ENCODE results near the gene CFC1B.
"Not testable (repeated sequence)": the region's sequence is repeated elsewhere in the genome, so short reads cannot be mapped to it uniquely, and the experiment has no call there.

Gene CFC1B

GRCh38 chr2:130520992-130521391 is at the start of gene CFC1B:
Gene CFC1B, plus strand, starts transcription at chr2:130521222. Its CDS starts 263 bp downstream, at chr2:130521485.
- not testable (repeated sequence) for H3K4me3 ChIP-seq (ENCODE audit: low read length); DNase-seq (ENCODE audit: low read depth)

- DNase-seq (ENCODE audit: low read depth); H3K4me3 ChIP-seq (ENCODE audit: low read length): not testable (repeated sequence)
Observed at GRCh38 chr2:130491073-130491472, 29.9 kb upstream of the CFC1B start.

- not testable (repeated sequence) for H3K4me3 ChIP-seq (ENCODE audit: low read length)
Observed at GRCh38 chr2:130509228-130509627, 11.8 kb upstream of the CFC1B start, which contains the start of gene POTEI. Gene POTEI, minus strand, starts transcription at chr2:130509328. Its CDS starts 93 bp downstream, at chr2:130509235.

GRCh38 chr2:130510807-130511746 is 9.9 kb upstream of the CFC1B start:
- H3K4me3 ChIP-seq (ENCODE audit: low read length); DNase-seq (ENCODE audit: low read depth): not testable (repeated sequence)

More at GRCh38 chr2:130509228-130509627, 11.8 kb upstream of the CFC1B start, which contains the start of gene POTEI:
- DNase-seq (ENCODE audit: low read depth), result not testable (repeated sequence)

- not testable (repeated sequence) for DNase-seq (ENCODE audit: low read depth); H3K4me3 ChIP-seq (ENCODE audit: low read length)
Observed at GRCh38 chr2:130511747-130512451, 9.1 kb upstream of the CFC1B start.

- not testable (repeated sequence) for DNase-seq (ENCODE audit: low read depth)
Observed at GRCh38 chr2:130518516-130519106, 2.4 kb upstream of the CFC1B start.

GRCh38 chr2:130522390-130522789 is 1.4 kb downstream of the CFC1B start:
- DNase-seq (ENCODE audit: low read depth); H3K4me3 ChIP-seq (ENCODE audit: low read length): not testable (repeated sequence)

More at GRCh38 chr2:130518516-130519106, 2.4 kb upstream of the CFC1B start:
- H3K4me3 ChIP-seq (ENCODE audit: low read length), result not testable (repeated sequence)

- DNase-seq (ENCODE audit: low read depth); H3K4me3 ChIP-seq (ENCODE audit: low read length): not testable (repeated sequence)
Observed at GRCh38 chr2:130527365-130527967, 6.4 kb downstream of the CFC1B start.

GRCh38 chr2:130529545-130529944 is 8.5 kb downstream of the CFC1B start:
- H3K4me3 ChIP-seq (ENCODE audit: low read length); DNase-seq (ENCODE audit: low read depth): not testable (repeated sequence)

- not testable (repeated sequence) for H3K4me3 ChIP-seq (ENCODE audit: low read length); DNase-seq (ENCODE audit: low read depth)
Observed at GRCh38 chr2:130530212-130530611, 9.2 kb downstream of the CFC1B start.

- not testable (repeated sequence) for DNase-seq (ENCODE audit: low read depth); H3K4me3 ChIP-seq (ENCODE audit: low read length)
Observed at GRCh38 chr2:130531225-130531624, 10.2 kb downstream of the CFC1B start.

GRCh38 chr2:130531672-130532071 is 10.7 kb downstream of the CFC1B start:
- DNase-seq (ENCODE audit: low read depth), result not testable (repeated sequence)

GRCh38 chr2:130536654-130537053 is 15.6 kb downstream of the CFC1B start:
- DNase-seq (ENCODE audit: low read depth); H3K4me3 ChIP-seq (ENCODE audit: low read length): not testable (repeated sequence)

More at GRCh38 chr2:130531672-130532071, 10.7 kb downstream of the CFC1B start:
- not testable (repeated sequence) for H3K4me3 ChIP-seq (ENCODE audit: low read length)

GRCh38 chr2:130538271-130538670 is 17.2 kb downstream of the CFC1B start:
- H3K4me3 ChIP-seq (ENCODE audit: low read length); DNase-seq (ENCODE audit: low read depth): not testable (repeated sequence)

GRCh38 chr2:130542789-130543188 is 21.8 kb downstream of the CFC1B start:
- DNase-seq (ENCODE audit: low read depth), result not testable (repeated sequence)

GRCh38 chr2:130543785-130544528 is 22.9 kb downstream of the CFC1B start:
- not testable (repeated sequence) for H3K4me3 ChIP-seq (ENCODE audit: low read length); DNase-seq (ENCODE audit: low read depth)

More at GRCh38 chr2:130542789-130543188, 21.8 kb downstream of the CFC1B start:
- H3K4me3 ChIP-seq (ENCODE audit: low read length), result not testable (repeated sequence)

GRCh38 chr2:130544978-130545377 is 24.0 kb downstream of the CFC1B start:
- H3K4me3 ChIP-seq (ENCODE audit: low read length); DNase-seq (ENCODE audit: low read depth): not testable (repeated sequence)

- DNase-seq (ENCODE audit: low read depth); H3K4me3 ChIP-seq (ENCODE audit: low read length): not testable (repeated sequence)
Observed at GRCh38 chr2:130548418-130548817, 27.4 kb downstream of the CFC1B start.
